G401.6 (cell line): Measurements from ENCODE around the gene REC114.
A peak's percentile ranks its signal among the peaks of the same experiment; 100 is the strongest.
"Not testable (repeated sequence)": the region's sequence is repeated elsewhere in the genome, so short reads cannot be mapped to it uniquely, and the experiment has no call there.

Experiments used
- FAIRE-seq: peaks from 2 replicates; lab custom pipeline; 2012; peaks lifted over from hg19 to GRCh38; lab: Jason Lieb, UNC

The REC114 gene

DNA sequence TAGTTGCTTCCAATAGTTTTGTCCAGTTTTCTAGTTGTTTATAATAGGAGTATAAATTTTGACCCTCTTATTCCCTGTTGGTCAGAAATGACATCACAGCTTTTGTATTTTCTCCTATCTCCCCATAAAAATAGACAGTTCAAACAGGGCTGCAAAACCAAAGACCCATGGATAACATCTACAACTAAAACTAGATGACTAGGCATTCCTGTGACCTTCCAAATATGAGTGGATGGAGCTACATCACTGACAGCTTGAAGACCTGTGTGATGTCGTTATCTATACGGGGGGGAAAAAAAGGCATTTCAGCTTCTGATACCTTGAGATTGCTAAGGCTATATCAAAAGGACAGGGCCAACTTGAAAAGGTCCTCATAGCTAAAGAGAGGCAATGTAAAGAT is 84.6 kb downstream of the REC114 start:
- FAIRE-seq, result no peak

DNA sequence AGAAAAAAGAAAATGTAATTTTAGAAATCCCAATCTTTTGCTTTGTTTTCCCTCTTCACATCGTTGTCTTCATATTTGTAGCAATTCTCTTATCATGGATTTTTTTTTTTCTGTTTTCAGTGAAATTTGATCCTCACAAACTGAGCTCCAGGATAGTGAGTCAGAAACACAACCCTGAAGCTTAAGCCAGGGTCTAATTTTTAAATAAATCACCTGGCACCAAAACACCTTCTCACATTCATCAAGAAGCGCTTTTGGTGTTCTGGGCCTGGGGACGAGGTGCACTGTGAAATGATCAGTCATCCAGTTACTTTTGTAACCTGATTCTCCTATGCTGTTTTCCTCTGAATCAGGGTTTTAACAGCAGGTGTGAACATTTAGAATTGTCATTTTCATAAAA is 87.7 kb downstream of the REC114 start:
- FAIRE-seq, result no peak

DNA sequence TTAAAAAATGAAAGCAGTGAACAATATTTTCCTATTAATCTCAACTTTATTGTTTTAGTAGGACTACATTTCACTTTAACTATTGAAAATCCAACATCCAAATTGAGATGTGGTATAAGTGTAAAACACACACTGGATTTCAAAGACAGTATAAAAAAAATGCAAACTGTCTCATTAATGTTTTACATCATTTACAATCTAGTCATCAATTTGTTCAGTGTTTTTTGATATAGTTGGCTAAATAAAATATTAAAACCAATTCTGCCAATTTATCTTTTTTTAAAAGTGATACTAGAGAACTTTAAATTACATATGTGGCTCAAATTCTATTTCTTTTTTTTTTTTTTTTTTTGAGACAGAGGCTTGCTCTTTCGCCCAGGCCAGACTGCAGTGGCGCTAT is 95.2 kb downstream of the REC114 start:
- FAIRE-seq, result no peak

DNA sequence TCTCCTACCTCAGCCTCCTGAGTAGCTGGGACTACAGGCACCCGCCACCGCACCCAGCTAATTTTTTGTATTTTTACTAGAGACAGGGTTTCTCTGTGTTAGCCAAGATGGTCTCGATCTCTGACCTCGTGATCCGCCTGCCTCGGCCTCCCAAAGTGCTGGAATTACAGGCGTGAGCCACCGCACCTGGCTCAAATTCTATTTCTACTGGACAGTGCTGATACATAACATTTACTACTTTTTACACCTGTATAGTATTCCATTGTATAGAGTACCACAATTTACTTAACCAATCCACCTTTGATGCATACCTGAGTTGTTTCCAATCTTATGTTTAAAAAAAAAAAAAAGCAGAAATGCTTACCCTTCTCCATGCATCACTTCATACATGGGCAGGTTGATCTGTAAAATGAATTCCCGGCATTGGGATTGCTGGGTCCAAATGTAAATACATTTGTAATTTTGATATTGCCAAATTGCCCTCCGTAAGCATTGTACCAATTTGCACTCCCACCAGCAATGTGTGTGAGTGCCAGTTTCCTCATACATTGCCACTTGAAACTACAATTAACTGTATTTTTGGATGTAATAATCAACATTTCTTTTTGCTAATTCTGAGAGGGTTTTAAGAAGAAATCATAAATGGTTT is 95.7 kb downstream of the REC114 start:
- FAIRE-seq, result no peak

DNA sequence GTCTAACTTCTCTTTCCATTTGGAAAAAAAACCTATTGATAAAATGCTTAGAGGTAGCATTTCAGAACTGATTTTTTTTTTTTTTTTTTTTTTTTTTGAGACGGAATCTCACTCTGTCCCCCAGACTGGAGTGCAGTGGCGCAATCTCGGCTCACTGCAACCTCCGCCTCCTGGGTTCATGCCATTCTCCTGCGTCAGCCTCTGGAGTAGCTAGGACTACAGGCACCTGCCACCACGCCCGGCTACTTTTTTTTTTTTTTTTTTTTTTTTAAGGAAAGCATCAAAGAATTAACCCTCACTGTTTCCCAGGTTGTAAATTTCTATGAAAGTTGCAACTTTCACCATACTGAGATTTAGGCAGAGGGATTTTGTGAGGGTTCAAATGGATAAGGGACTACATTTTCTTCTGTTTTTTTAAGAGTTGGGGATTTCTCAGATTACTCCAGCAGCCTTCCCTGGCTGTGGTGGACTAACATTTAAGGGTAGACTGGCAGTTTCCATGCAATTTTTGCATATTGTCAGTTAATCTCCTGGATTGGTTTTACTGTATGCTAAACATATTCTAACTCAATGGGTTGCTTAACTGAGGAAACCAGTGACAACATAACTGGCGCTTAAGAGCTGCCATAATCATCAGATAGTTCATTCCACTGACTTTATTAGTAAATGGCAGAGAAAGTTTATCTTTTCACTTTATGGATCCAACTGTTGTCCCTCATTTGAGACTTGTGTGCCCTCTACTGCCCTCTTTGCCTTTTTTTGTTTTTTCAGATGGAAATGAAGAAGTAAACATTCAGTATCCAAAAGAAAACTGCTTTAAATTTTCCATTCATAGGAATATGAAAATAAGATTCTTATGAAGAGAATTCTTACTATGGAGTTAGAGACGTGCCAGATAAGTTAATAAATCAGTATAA is 96.5 kb downstream of the REC114 start:
- FAIRE-seq, result no peak

DNA sequence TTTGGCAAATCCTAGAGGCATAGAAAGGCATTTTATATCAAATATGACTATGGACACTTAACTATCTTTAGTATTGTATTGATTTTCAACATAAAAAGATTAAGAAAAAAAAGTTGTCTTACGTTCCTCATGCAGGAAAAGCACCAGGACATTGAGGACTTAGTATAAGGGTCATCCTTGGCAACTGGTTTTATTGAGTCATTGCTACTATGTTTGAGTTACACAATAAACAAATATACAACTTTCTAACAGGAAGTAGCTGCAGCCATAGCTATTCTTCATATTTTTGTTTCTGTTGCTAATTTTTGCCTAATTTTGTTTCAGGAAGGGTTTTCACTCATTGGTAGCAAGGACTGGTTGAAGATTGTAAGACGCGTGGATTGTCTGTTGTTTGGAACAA is 97.2 kb downstream of the REC114 start:
- no peak for FAIRE-seq

DNA sequence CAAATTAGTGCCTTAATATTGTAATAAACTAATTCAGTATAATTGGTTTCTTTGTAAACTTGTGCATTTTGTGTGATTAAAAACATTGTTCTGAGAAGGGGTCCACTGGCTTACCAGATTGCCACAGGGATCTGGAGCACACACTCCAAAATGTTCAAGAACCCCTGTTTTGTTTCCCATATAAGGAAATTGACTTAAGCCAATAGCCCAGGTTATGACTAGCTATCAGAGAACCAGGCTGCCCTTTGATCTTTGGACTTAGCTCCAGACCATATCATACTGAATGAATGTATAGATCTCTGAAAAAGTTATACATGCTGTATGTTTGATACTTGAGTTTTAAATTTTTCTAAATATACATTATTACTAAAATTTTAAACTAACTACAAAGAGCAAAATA is 98.5 kb downstream of the REC114 start:
- FAIRE-seq, result no peak

DNA sequence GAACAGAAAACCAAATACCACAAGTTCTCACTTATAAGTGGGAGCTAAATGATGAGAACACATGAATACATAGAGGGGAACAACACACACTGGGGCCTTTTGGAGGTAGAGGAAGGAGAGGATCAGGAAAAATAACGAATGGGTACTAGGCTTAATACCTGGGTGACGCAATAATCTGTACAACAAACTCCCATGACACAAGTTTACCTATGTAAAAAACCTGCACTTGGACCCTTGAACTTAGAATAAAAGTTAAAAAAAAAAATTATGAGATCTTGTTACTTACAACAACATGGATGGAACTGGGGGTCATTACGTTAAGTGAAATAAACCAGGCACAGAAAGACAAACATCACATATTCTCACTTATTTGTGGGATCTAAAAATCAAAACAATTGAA is 106.0 kb downstream of the REC114 start:
- FAIRE-seq, result not testable (repeated sequence)

DNA sequence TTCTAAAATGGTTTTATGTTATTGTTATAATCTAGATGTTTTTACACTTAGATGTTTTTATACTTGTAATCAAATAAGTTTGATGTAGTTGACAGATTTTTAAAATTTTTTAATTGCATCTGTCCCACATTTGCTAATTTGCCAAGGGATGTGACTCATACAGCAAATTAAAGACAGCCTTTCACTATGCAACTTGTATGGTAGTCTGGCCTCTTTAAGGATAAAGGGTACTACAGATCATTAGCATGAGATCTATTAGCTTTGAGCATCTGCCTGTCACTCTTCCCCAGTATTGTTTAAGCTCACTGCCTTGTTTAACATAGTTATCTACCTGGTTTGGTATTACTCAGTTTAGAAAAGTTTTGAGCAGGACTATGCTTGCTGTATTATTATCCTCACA is 107.2 kb downstream of the REC114 start:
- no peak for FAIRE-seq

DNA sequence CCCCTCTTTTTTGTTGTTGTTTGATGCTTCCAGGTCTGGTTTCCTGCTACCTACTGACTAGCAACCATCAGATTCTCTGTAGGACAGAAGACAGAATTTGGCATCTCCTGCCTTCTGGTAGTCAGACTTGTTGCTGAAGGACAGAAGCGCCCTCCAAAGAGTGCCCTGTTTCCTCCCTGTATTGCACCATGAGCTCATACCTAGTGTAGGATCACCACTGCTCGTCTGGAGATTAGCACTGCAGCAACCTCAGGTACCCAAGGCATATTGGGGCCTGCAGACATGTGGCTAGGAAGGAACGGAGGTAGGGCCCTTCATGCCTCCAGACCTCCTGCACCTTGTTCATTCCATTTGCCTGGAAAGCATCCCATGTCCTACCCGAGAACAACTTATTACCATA is 112.1 kb downstream of the REC114 start:
- FAIRE-seq, result no peak

DNA sequence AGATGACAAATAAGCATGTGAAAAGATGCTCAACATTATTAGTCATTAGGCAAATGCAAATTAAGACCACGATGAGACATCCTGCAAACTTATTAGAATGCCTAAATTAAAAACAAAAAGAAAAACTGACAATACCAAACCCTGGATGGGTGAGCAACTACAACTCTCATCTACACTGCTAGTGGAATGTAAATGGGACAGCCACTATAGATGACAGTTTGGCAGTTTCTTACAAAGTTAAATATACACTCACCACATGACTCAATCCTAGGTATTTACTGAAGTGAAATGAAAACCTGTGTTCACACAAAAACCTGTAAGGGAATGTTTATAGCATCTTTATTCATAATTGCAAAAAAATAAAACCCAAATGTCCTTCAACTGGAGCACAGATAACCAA is 115.6 kb downstream of the REC114 start:
- FAIRE-seq, result no peak

DNA sequence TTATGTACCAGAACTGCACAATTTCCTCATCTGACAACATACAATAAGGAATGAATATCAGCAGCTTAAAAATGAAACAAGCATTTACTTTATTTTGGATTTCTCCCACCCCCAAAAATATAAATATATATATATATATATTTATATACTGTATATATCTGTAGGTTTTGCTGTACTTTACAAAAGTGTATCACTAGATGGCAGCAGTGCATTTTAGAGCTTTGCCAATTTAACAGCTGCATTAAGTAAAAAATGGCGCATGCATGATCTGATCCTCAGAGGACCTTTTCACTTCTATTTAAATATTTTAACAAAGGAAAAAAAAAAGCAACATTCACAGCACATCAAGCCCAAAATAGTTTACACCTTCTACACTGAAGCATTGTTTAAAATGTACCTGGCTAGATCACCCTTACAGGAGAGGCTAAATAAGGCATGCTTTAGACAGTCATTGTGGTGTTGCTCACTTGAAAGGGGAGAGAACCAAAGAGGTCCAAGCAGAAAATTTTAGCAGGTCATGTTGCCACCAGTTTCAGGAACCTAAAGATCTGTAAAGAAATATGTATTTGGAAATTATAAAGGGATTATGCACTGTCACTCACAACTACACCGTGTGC is 117.6 kb downstream of the REC114 start:
- FAIRE-seq, result peak; percentile 91

DNA sequence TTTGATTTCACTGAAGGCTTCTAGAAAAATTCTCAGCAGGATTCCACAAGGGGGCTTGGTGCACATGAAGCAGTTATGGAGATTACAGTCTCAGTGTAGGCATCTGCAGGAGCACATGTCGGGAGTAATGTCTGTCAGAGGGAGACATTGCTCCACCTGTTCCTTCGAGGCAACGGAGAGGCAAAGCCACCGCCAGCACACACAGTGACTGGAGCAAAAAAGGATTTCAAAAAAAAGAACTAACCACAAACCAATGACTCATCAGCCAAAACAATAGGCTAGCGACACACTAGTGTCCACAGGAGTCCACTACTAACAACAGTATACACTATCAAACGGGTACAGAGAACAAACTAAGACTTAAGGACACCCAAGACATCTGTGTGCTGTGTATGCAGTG is 121.3 kb downstream of the REC114 start:
- no peak for FAIRE-seq

DNA sequence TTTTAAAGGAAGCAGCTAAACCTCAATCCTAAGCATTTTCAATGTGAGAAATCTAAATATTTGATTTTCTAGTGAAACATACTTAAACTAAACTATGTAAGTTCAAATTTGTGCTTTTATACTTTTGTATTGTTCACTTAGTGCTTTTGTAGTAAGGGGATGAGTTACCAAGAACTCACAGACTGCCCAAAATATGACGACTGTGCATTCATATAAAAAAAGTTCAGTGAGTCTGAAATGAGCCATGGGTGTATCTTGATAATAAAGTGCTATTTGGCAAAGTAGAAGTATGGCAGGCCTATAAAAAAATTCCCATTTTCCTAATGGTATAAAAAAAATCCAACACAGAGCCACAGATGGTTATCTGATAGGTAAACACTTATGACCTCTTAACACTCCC is 124.1 kb downstream of the REC114 start:
- FAIRE-seq, result no peak

DNA sequence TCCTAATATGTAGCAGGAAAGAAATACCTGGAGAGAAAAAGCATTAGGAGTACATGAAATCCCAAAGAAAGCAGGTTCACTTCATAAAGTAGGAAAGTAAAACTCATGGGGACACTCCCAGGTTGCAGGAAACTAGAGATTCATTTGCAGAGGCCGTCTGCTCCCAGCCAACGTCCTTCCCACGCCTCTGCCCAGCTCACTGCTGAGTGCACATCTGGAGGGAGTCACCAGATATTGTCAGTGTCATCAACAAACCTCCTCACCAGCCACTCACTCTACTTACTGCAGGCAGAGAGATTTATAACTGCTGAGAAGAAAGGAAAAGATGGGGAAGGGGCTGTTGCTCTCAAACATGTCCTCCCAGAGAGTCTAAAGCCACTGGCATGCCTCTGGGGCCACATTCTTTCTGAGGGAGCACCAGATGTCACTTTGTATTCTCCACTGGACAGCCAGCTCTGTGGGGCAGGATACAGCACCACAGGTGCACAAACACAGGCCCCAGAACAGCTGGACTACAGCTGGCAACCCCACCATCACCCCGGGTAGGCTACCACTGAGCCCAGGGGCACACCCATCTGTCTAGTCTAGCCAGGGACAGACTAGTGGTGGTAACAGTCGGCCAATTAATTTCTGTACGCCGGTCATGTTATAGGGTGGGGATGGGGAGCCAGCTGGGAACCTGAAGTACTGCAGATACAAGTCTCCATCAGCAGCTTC is 125.8 kb downstream of the REC114 start:
- FAIRE-seq, result no peak

DNA sequence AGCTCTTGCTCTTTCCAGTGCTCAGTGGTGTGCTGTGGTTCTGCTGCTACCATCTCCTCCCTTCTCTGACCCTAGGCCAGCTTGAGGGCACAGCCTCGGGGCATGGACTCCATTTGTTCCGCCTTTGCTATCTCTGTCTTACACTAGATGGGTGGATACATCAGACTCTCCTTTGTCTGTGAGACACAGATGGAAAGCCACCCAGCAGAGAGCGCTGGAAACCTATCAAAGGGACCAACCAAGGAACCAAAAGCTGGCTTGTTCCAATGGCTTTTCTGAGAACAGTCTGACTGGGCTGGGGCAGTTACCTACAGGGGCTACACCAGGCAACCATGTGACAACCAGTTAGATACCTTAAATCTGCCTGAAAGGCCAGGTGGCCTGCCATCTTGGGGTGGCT is 126.4 kb downstream of the REC114 start:
- no peak for FAIRE-seq

DNA sequence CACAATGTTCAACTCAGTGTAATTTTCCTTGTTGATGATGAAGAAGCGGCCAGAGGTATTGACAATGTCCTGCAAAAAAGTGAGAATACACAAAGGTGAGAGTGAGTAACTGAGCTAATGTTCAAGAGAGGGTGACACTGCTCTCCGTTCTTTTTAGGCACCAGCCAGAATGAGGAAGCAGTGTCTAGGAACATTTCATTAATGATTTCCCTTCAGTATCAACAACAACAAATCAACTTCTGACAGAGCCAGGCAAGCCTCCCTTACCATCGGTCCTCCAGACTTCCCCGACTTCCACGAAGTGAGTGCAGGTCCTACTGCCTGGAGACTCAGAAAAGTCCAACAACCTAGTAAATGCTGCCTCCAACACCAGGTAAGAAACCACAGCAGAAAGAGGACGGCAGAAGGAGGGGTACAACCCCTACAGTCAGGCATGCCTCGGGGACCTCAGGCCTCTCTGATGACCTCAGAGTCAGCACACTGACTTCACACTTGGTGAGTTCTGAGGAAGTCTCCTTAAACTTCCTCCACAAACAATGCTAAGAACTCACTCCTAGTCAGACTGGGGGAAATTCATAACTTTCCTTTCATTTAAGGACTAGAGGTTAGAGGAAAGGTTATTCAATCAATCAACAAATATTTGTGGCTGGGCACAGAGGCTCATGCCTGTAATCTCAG is 127.5 kb downstream of the REC114 start:
- no peak for FAIRE-seq

DNA sequence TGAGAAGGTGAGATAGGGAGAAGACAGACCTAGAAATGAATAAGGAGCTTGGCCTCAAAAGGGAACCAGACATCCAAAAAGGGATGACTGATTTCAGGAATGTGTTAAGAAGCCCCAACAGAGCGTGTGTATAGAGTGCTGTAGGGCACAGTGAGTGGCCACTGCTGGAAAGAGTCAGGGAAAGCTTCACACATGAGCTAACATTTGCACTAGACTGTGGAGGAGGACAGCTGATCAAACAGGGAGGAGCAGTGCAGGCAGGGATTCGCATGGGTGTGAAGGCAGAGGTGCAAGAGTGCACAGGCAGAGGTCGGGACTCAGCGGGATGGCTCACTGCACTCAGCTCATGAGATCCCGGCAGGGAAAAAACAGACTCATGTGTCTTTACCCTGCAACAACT is 128.4 kb downstream of the REC114 start:
- FAIRE-seq, result no peak

DNA sequence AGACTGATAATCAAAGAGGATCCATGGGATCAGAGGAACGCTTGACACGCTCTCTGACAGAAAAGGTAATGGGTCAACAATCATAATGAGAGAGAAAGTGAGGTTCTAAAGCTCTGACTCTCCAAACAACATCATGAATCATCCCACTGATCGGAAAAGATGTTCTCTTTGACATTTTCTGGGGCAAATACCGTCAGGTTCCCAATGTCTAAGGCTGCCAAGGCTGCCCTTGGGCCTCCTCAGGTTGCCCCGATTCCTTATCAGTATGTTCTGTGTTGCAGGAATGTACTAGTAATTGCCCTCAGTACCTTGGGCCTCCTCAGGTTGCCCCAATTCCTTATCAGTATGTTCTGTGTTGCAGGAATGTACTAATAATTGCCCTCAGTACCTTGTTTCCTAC is 129.3 kb downstream of the REC114 start:
- FAIRE-seq, result no peak

DNA sequence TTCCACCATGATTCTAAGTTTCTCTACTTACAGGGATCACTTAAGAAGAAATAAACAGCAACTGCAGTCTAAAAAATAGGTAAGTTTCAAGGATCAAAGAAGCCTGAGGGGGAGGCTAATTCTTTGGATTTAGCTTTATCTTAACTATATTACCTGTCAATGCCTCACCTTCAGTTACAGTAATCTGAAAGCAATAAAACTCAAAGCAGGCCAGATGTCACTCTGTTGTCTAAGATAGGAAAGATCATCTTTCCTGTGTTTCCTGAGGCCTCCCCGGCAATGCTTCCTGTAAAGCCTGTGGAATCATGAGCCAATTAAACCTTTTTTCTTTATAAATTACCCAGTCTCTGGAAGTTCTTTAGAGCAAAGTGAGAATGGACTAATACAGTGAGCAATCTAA is 130.1 kb downstream of the REC114 start:
- FAIRE-seq, result no peak

DNA sequence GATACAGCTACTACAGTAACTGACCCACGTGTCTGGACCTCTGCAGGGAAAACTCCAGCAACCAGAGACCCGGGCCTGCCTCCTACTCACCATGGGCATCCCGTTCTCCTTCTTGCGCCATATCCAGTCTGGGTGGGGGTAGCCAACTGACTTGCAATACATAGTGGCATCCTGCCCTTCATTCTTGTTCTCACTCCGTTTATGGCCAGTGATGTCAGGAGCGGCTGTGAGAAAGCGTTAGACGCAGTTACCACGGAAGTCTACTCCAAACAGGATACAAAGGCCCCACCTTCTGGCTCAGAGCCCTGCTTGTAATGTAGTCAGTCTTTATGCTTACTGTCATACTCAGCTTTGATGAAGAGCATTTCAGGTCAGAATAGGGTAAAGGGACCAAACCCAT is 130.6 kb downstream of the REC114 start:
- FAIRE-seq, result no peak

DNA sequence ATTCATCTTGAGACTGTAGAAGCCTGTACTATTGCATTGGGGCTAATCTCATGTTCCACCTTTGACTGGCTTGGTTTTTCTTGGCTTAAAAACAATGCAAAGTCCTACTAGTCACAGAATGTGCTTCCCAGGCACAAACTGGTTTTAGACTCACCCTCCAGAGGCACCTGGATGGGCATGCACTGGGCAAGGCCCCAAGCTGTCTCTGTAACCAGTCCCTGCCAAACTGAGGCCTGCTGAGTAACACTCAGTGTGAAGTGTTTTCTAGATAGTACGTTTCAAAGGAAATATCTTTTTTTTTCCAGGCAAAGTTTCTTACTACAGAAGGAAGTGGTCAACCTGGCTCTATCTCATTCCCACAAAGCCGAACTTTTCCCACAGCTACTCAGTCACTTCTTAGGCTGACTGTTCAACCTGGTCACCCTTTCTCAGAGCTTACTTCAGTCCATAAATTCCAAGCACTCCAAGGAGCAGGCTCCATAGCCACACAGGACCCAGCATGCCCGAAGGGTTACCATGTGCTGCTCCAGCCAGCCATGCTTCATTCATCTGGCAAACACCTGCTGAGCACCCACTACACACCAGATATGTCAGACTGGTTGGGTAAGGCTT is 132.8 kb downstream of the REC114 start:
- FAIRE-seq, result no peak
